ENCODE results near the gene GZMH.

GRCh38 chr14:24630872-24631477 lies 21.5 kb upstream of the GZMH start:
- TF ChIP-seq POLR2A (IDR thresholded peaks at IDR 0.05; ENCODE audit: low read depth, low read length) (no peak), CTCF (IDR thresholded peaks at IDR 0.05; ENCODE audit: extremely low read depth in 1 of 2, insufficient read depth in 1 of 2, low read depth in 1 of 2, low read length in 2 of 2) (no peak), JUN (IDR thresholded peaks at IDR 0.05; ENCODE audit: borderline replicate concordance, insufficient read depth, insufficient read length, low read depth) (no peak), EZH2 (IDR thresholded peaks at IDR 0.05; ENCODE audit: borderline replicate concordance, low read depth, low read length, severe bottlenecking) (no peak), POLR2AphosphoS5 (IDR thresholded peaks at IDR 0.05; ENCODE audit: insufficient read depth, low read depth, low read length) (no peak), FOS (IDR thresholded peaks at IDR 0.05; ENCODE audit: borderline replicate concordance, insufficient read depth, low read length) (no peak), MYC (IDR thresholded peaks at IDR 0.05; ENCODE audit: low read depth, low read length) (no peak), GATA2 (IDR thresholded peaks at IDR 0.05; ENCODE audit: insufficient read depth, insufficient read length, low read depth, low read length) (no peak)
- TF ChIP-seq, protein P1, sequence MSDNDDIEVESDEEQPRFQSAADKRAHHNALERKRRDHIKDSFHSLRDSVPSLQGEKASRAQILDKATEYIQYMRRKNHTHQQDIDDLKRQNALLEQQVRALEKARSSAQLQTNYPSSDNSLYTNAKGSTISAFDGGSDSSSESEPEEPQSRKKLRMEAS (IDR thresholded peaks at IDR 0.05; ENCODE audit: insufficient read depth, insufficient read length) = no peak
